A673 (cell line): ENCODE measurements around the gene CWC22.

ENCODE experiments used
- EZH2 ChIP-seq: fragments of 200-600 bp; sonication (generic); IDR thresholded peaks from 2 replicates; pipeline ENCODE4 v1.6.1; 2017; ENCODE audit warnings: borderline replicate concordance, low read depth, mild to moderate bottlenecking, mixed read lengths, antibody characterized with exemption, low read length; ENCODE audit not compliant: poor library complexity, severe bottlenecking
- TF ChIP-seq, protein P1 (sequence below): fragments of 300-800, 200-600 bp; sonication (generic); conservative IDR thresholded peaks from 2 replicates; pipeline ENCODE4 v1.5.1; 2017; ENCODE audit warnings: low read depth, mild to moderate bottlenecking, antibody characterized with exemption, low read length, moderate library complexity, mixed read lengths

DNA sequence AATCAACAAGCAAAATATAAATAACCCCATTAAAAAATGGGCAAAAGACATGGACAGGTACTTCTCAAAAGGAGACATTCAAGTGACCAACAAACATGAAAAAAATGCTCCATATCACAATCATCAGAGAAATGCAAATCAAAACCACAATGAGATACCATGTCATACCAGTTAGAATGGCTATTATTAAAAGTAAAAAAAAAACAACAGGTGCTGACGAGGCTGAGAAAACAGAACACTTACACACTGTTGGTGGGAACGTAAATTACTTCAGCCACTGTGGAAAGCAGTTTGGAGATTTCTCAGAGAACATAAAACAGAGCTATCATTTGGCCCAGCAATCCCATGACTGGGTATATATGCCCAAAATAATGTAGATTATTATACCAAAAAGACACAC, 69.1 kb downstream of the CWC22 start:
- TF ChIP-seq, protein P1, sequence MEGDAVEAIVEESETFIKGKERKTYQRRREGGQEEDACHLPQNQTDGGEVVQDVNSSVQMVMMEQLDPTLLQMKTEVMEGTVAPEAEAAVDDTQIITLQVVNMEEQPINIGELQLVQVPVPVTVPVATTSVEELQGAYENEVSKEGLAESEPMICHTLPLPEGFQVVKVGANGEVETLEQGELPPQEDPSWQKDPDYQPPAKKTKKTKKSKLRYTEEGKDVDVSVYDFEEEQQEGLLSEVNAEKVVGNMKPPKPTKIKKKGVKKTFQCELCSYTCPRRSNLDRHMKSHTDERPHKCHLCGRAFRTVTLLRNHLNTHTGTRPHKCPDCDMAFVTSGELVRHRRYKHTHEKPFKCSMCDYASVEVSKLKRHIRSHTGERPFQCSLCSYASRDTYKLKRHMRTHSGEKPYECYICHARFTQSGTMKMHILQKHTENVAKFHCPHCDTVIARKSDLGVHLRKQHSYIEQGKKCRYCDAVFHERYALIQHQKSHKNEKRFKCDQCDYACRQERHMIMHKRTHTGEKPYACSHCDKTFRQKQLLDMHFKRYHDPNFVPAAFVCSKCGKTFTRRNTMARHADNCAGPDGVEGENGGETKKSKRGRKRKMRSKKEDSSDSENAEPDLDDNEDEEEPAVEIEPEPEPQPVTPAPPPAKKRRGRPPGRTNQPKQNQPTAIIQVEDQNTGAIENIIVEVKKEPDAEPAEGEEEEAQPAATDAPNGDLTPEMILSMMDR: no peak
- TF ChIP-seq EZH2: no peak
